HepG2 (cell line): ENCODE data around the gene ADAR. TPM values are rescaled to one million over a fixed set of nuclear protein-coding genes. Genes with fewer than 3 reads are reported as not detected.
A peak's percentile ranks its signal among the peaks of the same experiment; 100 is the strongest.

Experiments
- ARHGAP35 ChIP-seq: sonication (generic); formaldehyde crosslinking; IDR thresholded peaks from 2 replicates; pipeline ENCODE4 v1.9.0; 2022; ENCODE audit warnings: mild to moderate bottlenecking, inconsistent platforms, moderate library complexity, missing genetic modification reagents, borderline replicate concordance
- E2F1 ChIP-seq: sonication (generic); formaldehyde crosslinking; IDR thresholded peaks from 2 replicates; pipeline ENCODE4 v1.5.0; 2020; ENCODE audit warnings: missing genetic modification reagents
- ETV6 ChIP-seq: sonication (generic); formaldehyde crosslinking; conservative IDR thresholded peaks from 2 replicates; pipeline ENCODE4 v1.4.0; 2020; ENCODE audit warnings: missing genetic modification reagents
- GMEB1 ChIP-seq: sonication (generic); formaldehyde crosslinking; IDR thresholded peaks from 2 replicates; pipeline ENCODE4 v1.5.1; 2020; ENCODE audit warnings: missing genetic modification reagents, mild to moderate bottlenecking, borderline replicate concordance
- JDP2 ChIP-seq: sonication (generic); formaldehyde crosslinking; IDR thresholded peaks from 2 replicates; pipeline ENCODE4 v1.8.1; 2022; ENCODE audit warnings: missing genetic modification reagents, borderline replicate concordance
- RBFOX2 ChIP-seq: fragments of 200-400 bp; formaldehyde crosslinking; IDR thresholded peaks from 2 replicates; pipeline ENCODE4 v1.6.1; 2017; ENCODE audit warnings: low read depth, mild to moderate bottlenecking, low read length
- ZBTB26 ChIP-seq: IDR thresholded peaks from 2 replicates; pipeline ENCODE4 v1.6.1; 2016; ENCODE audit warnings: missing compliant biosample characterization, missing genetic modification reagents, borderline replicate concordance
- ZNF142 ChIP-seq: sonication (generic); formaldehyde crosslinking; IDR thresholded peaks from 2 replicates; pipeline ENCODE4 v1.4.0; 2020; ENCODE audit warnings: missing genetic modification reagents
- ZNF235 ChIP-seq: sonication (generic); formaldehyde crosslinking; IDR thresholded peaks from 2 replicates; pipeline ENCODE4 v1.8.1; 2023; ENCODE audit warnings: mild to moderate bottlenecking, missing genetic modification reagents, borderline replicate concordance
- ZNF256 ChIP-seq: sonication (generic); formaldehyde crosslinking; conservative IDR thresholded peaks from 2 replicates; pipeline ENCODE4 v1.4.0; 2020; ENCODE audit warnings: missing genetic modification reagents
- ZNF569 ChIP-seq: sonication (generic); formaldehyde crosslinking; IDR thresholded peaks from 2 replicates; pipeline ENCODE4 v1.5.0; 2020; ENCODE audit warnings: mild to moderate bottlenecking, missing genetic modification reagents, moderate library complexity, borderline replicate concordance
- polyA plus RNA-seq, 8 experiments: library from polyadenylated mRNA; depleted of rRNA in 3 of 8; stranded (reverse) in 7 of 8; unstranded in 1 of 8; fragments of >200 nt; fragmentation: Illumina TruSeq in 4 of 8; extraction: Trizol in 4 of 8; gene quantifications; 2 replicates each; pipeline versions ENCODE4 v1.2.1 to v1.2.3, GENCODE V29; 2011 to 2016; ENCODE audit warnings: low read depth in 4 of 8, missing spikeins in 1 of 8, mixed read lengths in 1 of 8; ENCODE audit not compliant: insufficient read depth in 1 of 8
- total RNA-seq, 5 experiments: library from RNA; depleted of rRNA; stranded (reverse); fragments of >200 nt; fragmentation: Illumina TruSeq; extraction: Trizol; gene quantifications; 2 replicates each; pipeline ENCODE4 v1.2.3, GENCODE V29; 2016; ENCODE audit warnings: low read depth in 1 of 5
- TF ChIP-seq, protein P1 (sequence below): sonication (generic); formaldehyde crosslinking; IDR thresholded peaks from 2 replicates; pipeline ENCODE4 v1.5.0; 2020; ENCODE audit warnings: missing genetic modification reagents
- TF ChIP-seq, protein P2 (sequence below): sonication (generic); formaldehyde crosslinking; IDR thresholded peaks from 2 replicates; pipeline ENCODE4 v1.8.0; 2022; ENCODE audit warnings: low read depth, missing genetic modification reagents
- TF ChIP-seq, protein P3 (sequence below): IDR thresholded peaks from 2 replicates; pipeline ENCODE4 v1.6.1; 2016; ENCODE audit warnings: mild to moderate bottlenecking, missing biosample characterization, missing genetic modification reagents

The ADAR gene
- total and polyA plus RNA-seq, 2 of the 13 experiments (the other 11 are each of a cell fraction or from before 2014, with no cell fraction given), result 70.8 to 86.2 TPM

DNA sequence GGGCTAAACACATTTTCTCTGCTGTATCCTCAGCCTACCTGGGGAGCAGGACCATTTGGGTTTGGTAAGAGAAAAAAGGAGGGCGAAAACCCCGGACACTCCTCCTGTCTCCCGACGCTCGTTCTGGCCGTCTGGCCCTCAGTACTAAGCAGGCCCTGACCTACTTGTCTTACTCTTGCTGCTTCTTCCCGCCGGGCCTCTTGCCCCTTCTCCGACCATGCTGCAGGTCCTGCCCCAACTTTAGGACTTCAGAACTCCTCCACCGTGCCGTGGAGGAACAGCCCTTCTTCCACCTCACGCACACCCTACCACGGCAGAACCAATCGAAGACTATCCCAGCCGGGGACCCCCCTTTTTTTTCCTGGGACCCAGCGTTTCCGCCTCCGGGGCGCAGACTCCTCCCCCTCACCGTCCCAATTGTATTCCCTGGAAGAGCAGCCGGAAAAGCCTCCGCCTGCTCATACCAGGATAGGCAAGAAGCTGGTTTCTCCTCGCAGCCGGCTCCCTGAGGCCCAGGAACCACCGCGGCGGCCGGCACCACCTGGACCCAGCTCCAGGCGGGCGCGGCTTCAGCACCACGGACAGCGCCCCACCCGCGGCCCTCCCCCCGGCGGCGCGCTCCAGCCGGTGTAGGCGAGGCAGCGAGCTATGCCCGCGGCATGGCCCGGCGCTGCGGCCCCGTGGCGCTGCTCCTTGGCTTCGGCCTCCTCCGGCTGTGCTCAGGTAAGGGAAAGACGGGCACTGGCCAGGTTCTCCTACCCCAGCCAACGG, 40.4 kb downstream of the ADAR start, which contains the start of gene CHRNB2 (continued):
- 0 out of 2 replicates have a peak, but pooled peaks have one; percentile 23 for TF ChIP-seq GMEB1 (CRISPR knock-in tag)
- 0 out of 2 replicates have a peak, but pooled peaks have one; percentile 36 for TF ChIP-seq E2F1 (CRISPR knock-in tag)
- TF ChIP-seq, protein P1, sequence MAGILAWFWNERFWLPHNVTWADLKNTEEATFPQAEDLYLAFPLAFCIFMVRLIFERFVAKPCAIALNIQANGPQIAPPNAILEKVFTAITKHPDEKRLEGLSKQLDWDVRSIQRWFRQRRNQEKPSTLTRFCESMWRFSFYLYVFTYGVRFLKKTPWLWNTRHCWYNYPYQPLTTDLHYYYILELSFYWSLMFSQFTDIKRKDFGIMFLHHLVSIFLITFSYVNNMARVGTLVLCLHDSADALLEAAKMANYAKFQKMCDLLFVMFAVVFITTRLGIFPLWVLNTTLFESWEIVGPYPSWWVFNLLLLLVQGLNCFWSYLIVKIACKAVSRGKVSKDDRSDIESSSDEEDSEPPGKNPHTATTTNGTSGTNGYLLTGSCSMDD, result no peak
- TF ChIP-seq ARHGAP35 (CRISPR knock-in tag), result peak; percentile 79
- no peak for TF ChIP-seq RBFOX2
- no peak for TF ChIP-seq ZNF569
- TF ChIP-seq ETV6 (CRISPR knock-in tag), result peak; percentile 96
- peak; percentile 93 for TF ChIP-seq ZBTB26 (CRISPR knock-in tag)
- TF ChIP-seq JDP2 (CRISPR knock-in tag), result peak; percentile 83; the same call in 1 of the 2 replicates
- TF ChIP-seq, protein P2, sequence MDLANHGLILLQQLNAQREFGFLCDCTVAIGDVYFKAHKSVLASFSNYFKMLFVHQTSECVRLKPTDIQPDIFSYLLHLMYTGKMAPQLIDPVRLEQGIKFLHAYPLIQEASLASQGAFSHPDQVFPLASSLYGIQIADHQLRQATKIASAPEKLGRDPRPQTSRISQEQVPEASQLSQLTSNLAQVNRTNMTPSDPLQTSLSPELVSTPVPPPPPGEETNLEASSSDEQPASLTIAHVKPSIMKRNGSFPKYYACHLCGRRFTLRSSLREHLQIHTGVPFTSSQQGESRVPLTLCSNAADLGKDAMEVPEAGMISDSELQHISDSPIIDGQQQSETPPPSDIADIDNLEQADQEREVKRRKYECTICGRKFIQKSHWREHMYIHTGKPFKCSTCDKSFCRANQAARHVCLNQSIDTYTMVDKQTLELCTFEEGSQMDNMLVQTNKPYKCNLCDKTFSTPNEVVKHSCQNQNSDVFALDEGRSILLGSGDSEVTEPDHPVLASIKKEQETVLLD, result 0 out of 2 replicates have a peak, but pooled peaks have one; percentile 57
- TF ChIP-seq, protein P3, sequence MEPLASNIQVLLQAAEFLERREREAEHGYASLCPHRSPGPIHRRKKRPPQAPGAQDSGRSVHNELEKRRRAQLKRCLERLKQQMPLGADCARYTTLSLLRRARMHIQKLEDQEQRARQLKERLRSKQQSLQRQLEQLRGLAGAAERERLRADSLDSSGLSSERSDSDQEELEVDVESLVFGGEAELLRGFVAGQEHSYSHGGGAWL (CRISPR knock-in tag), result peak; percentile 99
- TF ChIP-seq ZNF142 (CRISPR knock-in tag), result peak; percentile 95
- peak; percentile 96 for TF ChIP-seq ZNF235 (CRISPR knock-in tag)
- TF ChIP-seq ZNF256 (CRISPR knock-in tag), result peak; percentile 95
